Measurements from ENCODE around the gene OR4C3.
"Not testable (repeated sequence)": the region's sequence is repeated elsewhere in the genome, so short reads cannot be mapped to it uniquely, and the experiment has no call there.

Gene OR4C3

DNA sequence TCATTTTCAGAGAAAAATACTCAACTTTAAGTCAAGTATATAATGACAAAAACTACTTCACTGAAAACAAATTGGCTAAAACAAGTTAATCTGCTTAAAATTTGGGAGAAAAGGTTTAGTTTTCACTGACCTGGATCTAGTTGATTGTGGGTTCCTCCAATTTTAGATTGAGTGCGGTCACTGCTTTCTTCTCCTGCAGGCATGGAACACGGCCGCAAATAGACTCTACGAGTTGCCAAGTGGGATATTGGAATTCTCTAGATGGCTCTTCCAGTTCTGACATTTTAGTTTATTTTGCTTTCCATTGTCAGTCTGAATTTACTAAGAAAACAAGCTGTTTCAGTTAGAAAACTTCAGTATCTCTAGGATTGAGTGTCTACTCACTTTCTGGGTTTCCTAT is 29.3 kb downstream of the OR4C3 start (continued):
- no peak for TF ChIP-seq BCL11B (tag by site-specific recombination; IDR thresholded peaks at IDR 0.05; ENCODE audit: low read depth)
- no peak for TF ChIP-seq ZNF211 (tag by site-specific recombination; IDR thresholded peaks at IDR 0.05; ENCODE audit: low read depth)
- TF ChIP-seq, protein P1, sequence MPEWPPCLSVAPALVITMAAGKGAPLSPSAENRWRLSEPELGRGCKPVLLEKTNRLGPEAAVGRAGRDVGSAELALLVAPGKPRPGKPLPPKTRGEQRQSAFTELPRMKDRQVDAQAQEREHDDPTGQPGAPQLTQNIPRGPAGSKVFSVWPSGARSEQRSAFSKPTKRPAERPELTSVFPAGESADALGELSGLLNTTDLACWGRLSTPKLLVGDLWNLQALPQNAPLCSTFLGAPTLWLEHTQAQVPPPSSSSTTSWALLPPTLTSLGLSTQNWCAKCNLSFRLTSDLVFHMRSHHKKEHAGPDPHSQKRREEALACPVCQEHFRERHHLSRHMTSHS (tag by site-specific recombination; IDR thresholded peaks at IDR 0.05): no peak
- no peak for TF ChIP-seq KLF1 (tag by site-specific recombination; IDR thresholded peaks at IDR 0.05)
- no peak for TF ChIP-seq ZNF610 (tag by site-specific recombination; IDR thresholded peaks at IDR 0.05; ENCODE audit: borderline replicate concordance)
- TF ChIP-seq ZNF114 (tag by site-specific recombination; IDR thresholded peaks at IDR 0.05): no peak
- TF ChIP-seq, protein P2, sequence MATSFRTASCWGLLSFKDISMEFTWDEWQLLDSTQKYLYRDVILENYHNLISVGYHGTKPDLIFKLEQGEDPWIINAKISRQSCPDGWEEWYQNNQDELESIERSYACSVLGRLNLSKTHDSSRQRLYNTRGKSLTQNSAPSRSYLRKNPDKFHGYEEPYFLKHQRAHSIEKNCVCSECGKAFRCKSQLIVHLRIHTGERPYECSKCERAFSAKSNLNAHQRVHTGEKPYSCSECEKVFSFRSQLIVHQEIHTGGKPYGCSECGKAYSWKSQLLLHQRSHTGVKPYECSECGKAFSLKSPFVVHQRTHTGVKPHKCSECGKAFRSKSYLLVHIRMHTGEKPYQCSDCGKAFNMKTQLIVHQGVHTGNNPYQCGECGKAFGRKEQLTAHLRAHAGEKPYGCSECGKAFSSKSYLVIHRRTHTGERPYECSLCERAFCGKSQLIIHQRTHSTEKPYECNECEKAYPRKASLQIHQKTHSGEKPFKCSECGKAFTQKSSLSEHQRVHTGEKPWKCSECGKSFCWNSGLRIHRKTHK (tag by site-specific recombination; IDR thresholded peaks at IDR 0.05): no peak

DNA sequence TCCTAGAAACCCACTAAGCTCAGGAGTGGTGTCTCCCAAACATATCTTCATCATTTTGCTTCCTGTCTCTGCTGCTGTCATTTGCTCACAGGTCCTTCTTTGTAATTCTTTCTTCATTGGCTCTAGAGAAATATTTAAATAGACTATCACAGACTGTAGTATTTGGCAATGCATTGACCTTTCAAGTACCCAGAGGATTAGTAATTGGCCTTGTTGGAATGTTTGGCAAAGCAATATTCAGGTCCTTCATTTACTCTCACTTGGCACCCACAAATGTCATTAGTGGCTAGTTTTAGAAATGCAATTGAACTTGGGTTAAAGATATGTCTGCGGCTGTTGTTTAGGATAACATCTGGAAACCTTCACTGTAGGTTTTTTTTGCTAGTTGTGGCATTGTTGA is 30.0 kb downstream of the OR4C3 start:
- ChIA-PET POLR2A (no interaction called here), CTCF (no interaction called here)
- TF ChIP-seq ZNF223 (tag by site-specific recombination; IDR thresholded peaks at IDR 0.05): no peak
- TF ChIP-seq PRDM1 (tag by site-specific recombination; IDR thresholded peaks at IDR 0.05): no peak
- no peak for TF ChIP-seq YY1 (tag by site-specific recombination; IDR thresholded peaks at IDR 0.05)
- no peak for TF ChIP-seq ZBTB1 (tag by site-specific recombination; IDR thresholded peaks at IDR 0.05)
- TF ChIP-seq, protein P3, sequence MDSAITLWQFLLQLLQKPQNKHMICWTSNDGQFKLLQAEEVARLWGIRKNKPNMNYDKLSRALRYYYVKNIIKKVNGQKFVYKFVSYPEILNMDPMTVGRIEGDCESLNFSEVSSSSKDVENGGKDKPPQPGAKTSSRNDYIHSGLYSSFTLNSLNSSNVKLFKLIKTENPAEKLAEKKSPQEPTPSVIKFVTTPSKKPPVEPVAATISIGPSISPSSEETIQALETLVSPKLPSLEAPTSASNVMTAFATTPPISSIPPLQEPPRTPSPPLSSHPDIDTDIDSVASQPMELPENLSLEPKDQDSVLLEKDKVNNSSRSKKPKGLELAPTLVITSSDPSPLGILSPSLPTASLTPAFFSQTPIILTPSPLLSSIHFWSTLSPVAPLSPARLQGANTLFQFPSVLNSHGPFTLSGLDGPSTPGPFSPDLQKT (IDR thresholded peaks at IDR 0.05; ENCODE audit: borderline replicate concordance, low read depth, low read length): no peak
- TF ChIP-seq ZNF155 (tag by site-specific recombination; IDR thresholded peaks at IDR 0.05): no peak
- TF ChIP-seq, protein P4, sequence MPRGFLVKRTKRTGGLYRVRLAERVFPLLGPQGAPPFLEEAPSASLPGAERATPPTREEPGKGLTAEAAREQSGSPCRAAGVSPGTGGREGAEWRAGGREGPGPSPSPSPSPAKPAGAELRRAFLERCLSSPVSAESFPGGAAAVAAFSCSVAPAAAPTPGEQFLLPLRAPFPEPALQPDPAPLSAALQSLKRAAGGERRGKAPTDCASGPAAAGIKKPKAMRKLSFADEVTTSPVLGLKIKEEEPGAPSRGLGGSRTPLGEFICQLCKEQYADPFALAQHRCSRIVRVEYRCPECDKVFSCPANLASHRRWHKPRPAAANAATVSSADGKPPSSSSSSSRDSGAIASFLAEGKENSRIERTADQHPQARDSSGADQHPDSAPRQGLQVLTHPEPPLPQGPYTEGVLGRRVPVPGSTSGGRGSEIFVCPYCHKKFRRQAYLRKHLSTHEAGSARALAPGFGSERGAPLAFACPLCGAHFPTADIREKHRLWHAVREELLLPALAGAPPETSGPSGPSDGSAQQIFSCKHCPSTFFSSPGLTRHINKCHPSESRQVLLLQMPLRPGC (tag by site-specific recombination; IDR thresholded peaks at IDR 0.05): no peak
- no peak for TF ChIP-seq ZNF501 (tag by site-specific recombination; IDR thresholded peaks at IDR 0.05)
- no peak for TF ChIP-seq ZNF292 (tag by site-specific recombination; IDR thresholded peaks at IDR 0.05; ENCODE audit: borderline replicate concordance, low read depth)
- TF ChIP-seq ZNF621 (tag by site-specific recombination; IDR thresholded peaks at IDR 0.05): no peak
- no peak for TF ChIP-seq ZNF777 (tag by site-specific recombination; IDR thresholded peaks at IDR 0.05; ENCODE audit: borderline replicate concordance)
- H3K4me3 ChIP-seq (ENCODE audit: low read depth, low read length): no peak overlapping the region
- no peaks in the 10 kb centered on the region for H3K36me3 ChIP-seq (ENCODE audit: control insufficient read depth in 2 of 2, insufficient read depth in 1 of 2, low read length in 2 of 2)
- H3K27ac ChIP-seq (ENCODE audit: extremely low read depth, low read depth, low read length): no peak overlapping the region
- H3K4me1 ChIP-seq (ENCODE audit: control insufficient read depth, insufficient read depth, low read length): no peaks in the 10 kb centered on the region
- no peaks in the 10 kb centered on the region for H3K9me3 ChIP-seq (ENCODE audit: control insufficient read depth, insufficient read depth, low read depth, low read length)

DNA sequence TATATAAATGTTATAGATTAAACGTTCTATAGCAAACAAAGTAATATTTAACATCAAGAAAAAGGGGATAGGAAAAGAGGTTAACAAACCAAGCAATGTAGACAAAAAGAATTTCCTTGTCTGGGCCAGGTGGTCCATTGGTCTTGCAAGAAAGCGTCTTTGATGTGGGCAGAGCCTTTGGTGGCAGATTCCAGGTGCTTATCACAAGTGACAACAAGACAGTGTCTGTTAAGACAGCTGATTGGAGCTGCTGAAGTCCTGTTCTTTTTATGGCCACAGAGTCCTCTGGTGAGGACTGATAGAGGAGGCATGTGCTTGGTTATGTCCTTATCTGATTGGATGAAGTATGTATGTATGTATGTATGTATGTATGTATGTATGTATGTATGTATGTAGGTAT is 36.6 kb downstream of the OR4C3 start:
- H3K9me3 ChIP-seq (ENCODE audit: control insufficient read depth, insufficient read depth, low read depth, low read length); CTCF ChIA-PET; H3K4me1 ChIP-seq (ENCODE audit: control insufficient read depth, insufficient read depth, low read length); H3K36me3 ChIP-seq (ENCODE audit: control insufficient read depth in 2 of 2, insufficient read depth in 1 of 2, low read length in 2 of 2); H3K4me3 ChIP-seq (ENCODE audit: low read depth, low read length); H3K27ac ChIP-seq (ENCODE audit: extremely low read depth, low read depth, low read length); POLR2A ChIA-PET: not testable (repeated sequence)

Measured in HEK293 (cell line).